G401 (cell line): ENCODE data around the gene CTDP1. TPM values are rescaled to one million over a fixed set of nuclear protein-coding genes. Genes with fewer than 3 reads are reported as not detected.
"Not testable (repeated sequence)": the region's sequence is repeated elsewhere in the genome, so short reads cannot be mapped to it uniquely, and the experiment has no call there.

ENCODE experiments used
- DNase-seq: peaks from one replicate; pipeline ENCODE4 v3.0.0-alpha.2; 2015; ENCODE audit warnings: low spot score
- in situ Hi-C: cut with HindIII; loops from 2 replicates; pipeline ENCODE4 v1.10.0; 2016; ENCODE audit warnings: low sequenced_read_pairs, mixed read lengths
- total RNA-seq: library from RNA; depleted of rRNA; stranded (reverse); fragments of >200 nt; shearing (Covaris generic); gene quantifications from 2 replicates; pipeline ENCODE4 v1.2.3, GENCODE V29; 2014

Gene CTDP1
- total RNA-seq, 1 experiment from 2014 or later, result 37.1 TPM

GRCh38 chr18:79735071-79735980, 55.7 kb downstream of the CTDP1 start:
- in situ Hi-C loops, result no loop called here
- no peak for DNase-seq

DNA sequence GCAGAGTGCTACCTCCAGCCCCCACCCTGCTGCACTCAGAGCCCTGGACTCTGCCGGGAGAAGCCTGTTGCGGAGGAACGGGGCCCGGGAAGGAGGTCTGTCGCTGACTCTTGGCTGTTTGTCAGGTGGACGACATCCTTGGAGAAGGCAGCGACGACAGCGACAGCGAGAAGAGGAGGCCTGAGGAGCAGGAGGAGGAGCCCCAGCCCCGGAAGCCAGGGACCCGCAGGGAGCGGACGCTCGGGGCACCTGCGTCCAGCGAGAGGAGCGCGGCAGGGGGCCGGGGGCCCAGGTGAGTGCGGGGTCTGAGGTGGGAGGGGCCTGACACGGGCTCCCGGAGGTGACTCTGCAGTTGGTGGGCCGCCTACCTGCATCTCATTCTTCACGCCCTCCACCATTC, 56.6 kb downstream of the CTDP1 start:
- in situ Hi-C loops, result no loop called here
- DNase-seq, result no peak

- in situ Hi-C loops, result no loop called here
- DNase-seq, result no peak
These were observed 57.2 kb downstream of the CTDP1 start for GRCh38 chr18:79736846-79737245.

GRCh38 chr18:79737426-79737825, 57.8 kb downstream of the CTDP1 start:
- in situ Hi-C loops, result no loop called here

GRCh38 chr18:79738041-79738461, 58.4 kb downstream of the CTDP1 start:
- in situ Hi-C loops, result no loop called here
- DNase-seq, result no peak

More at GRCh38 chr18:79737426-79737825, 57.8 kb downstream of the CTDP1 start:
- no peak for DNase-seq

- no peak for DNase-seq
- in situ Hi-C loops, result no loop called here
These were observed 59.2 kb downstream of the CTDP1 start for GRCh38 chr18:79738581-79739439.

DNA sequence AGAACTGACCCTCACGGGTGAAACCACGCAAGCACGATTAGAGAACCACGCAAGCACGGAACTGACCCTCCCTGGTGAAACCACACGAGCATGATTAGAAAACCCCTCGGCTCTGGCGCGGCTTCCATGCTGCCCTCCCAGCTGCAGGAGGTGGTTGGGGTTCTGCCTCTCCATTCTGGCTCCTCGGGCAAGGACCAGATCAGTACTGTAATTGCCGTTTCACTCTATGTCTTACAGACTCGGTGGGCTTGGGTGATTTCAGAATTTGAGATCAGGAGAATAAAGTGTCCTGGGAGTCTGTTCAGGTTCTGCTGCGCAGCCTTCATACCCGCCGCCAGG, 59.8 kb downstream of the CTDP1 start:
- DNase-seq, result no peak
- in situ Hi-C loops, result no loop called here

DNA sequence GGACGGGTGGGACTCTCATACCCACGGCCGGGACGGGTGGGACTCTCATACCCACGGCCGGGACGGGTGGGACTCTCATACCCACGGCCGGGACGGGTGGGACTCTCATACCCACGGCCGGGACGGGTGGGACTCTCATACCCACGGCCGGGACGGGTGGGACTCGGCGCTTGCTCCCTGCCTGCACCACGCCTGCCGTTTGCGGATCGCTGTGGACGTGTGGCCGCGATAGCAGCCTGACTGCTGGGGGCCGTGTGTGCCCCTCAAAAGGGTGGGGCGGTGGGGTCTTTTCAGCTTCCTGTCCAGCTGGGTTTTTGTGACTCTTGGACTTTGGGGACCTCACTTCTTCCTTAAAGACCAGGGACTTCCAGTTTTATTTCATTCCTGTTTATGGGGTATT, 60.4 kb downstream of the CTDP1 start:
- DNase-seq, in situ Hi-C loops: not testable (repeated sequence)

- in situ Hi-C loops, result no loop called here
- DNase-seq, result no peak
These were observed 61.1 kb downstream of the CTDP1 start for GRCh38 chr18:79740521-79741361.

- in situ Hi-C loops, result no loop called here
These were observed 61.7 kb downstream of the CTDP1 start for GRCh38 chr18:79741362-79741700.

GRCh38 chr18:79742076-79742475, 62.5 kb downstream of the CTDP1 start:
- DNase-seq, result no peak
- in situ Hi-C loops, result no loop called here

More at GRCh38 chr18:79741362-79741700, 61.7 kb downstream of the CTDP1 start:
- DNase-seq, result no peak

DNA sequence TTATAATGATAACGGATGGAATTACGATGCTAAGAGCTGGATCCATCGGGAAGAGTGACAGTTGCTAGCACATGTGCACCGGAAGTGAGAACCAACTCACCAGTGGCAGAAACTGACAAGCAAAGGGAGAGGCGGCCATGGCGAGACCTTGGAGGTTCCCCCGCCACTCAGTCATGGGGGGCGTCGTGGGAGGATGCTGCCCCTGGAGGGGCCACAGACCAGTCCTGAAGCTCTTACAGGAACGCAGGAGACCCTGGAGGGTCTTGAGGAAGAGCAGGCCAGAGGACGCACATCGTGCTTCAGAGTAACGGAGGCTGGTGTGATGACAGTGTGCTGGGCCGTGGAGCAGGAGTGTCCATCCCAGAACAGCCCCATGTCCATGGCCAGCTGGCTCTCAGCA, 65.0 kb downstream of the CTDP1 start:
- no peak for DNase-seq
- in situ Hi-C loops, result no loop called here

DNA sequence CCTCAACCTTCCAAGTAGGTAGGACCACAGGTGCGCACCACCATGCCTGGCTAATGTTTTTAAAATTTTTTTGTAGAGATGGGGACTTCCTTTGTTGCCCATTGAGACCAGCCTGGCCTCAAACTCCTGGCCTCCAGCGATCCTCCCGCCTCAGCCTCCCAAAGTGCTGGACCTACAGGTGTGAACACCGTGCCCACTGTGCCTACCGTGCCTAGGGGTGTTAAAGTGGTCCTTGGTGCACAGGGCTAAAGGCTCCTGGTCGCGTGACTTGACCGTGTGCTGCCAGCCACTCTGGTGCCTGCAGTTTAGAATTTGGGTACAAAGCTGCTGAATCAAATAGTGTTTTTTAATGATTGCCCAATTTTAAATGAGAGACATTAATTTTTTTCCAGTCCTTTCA, 67.1 kb downstream of the CTDP1 start:
- no peak for DNase-seq
- in situ Hi-C loops, result no loop called here

- in situ Hi-C loops, result no loop called here
- no peak for DNase-seq
These were observed 67.7 kb downstream of the CTDP1 start for GRCh38 chr18:79747156-79747845.

GRCh38 chr18:79748321-79749180, 68.9 kb downstream of the CTDP1 start:
- in situ Hi-C loops, result no loop called here
- no peak for DNase-seq

DNA sequence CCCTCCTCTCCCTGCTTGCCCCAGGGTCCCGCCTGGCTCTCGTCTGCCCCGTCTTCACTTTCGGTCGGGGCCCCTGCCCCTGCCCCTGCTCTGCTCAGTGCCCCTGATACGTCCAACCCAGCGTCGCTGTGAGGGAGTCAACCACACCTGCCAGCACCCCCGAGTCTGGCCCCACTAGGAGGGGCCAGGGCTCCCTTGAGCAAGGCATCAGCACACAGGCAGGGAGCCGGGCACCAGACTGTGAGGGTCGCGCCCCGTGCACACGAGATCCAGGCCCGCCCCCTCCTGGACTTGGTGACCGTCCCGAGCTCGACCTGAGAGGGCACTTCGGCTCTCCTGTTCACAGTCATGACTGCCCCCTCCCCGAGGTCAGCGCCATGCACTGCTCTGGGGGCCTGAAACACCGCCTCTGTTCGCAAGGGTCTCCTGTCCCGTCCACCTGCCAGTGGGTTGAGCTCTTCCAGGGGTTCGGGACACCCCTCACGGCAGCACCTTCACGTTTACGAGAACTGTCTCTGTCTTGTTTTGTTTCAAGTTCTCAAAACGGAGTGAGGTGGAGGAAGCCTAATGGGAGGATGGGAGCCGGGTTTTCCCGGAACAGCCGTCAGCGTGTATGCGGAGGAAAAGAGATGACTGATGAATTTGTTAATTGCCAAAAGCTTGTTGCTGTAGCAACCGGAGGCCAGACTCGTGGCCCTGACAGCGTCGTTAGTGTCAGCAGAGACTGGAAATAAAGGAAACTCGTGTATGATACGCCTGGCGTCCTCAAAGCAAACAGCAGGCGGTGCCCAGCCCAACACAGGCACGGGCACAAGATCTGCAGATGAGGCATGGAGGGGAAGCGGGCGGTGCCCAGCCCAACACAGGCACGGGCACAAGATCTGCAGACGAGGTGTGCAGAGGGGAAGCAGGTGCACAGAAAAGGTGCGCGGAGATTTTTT, 69.9 kb downstream of the CTDP1 start:
- no peak for DNase-seq
- in situ Hi-C loops, result no loop called here

DNA sequence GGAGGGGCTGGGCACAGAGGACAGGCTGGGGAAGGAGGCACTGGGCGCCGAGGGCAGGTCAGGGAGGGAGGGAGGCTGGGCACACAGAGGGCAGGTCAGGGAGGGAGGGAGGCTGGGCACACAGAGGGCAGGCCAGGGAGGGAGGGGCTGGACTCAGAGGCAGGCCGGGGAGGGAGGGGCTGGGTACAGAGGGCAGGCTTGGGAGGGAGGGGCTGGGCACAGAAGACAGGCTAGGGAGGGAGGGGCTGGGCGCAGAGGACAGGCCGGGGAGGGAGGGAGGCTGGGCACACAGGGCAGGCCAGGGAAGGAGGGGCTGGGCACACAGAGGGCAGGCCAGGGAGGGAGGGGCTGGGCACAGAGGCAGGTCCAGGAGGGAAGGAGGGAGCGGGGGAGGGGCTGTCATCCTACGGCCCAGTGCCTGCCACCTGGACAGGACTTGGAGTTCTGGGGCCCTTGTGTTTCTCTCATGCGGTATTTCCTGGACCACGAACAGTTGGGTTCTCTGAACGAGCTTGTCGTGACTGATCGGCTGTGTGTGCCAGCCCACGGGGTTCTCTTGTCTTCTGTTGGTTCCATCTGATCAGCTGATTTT, 71.5 kb downstream of the CTDP1 start:
- DNase-seq, result no peak
- in situ Hi-C loops, result no loop called here
